Endometrial microvascular endothelial cells (primary cell): Measurements from ENCODE around the gene PLD6. TPM values are rescaled to one million over a fixed set of nuclear protein-coding genes. Genes with fewer than 3 reads are reported as not detected.

ENCODE experiments used
- in situ Hi-C: cut with HindIII; loops from 2 replicates; pipeline ENCODE4 v1.10.0; 2017; ENCODE audit warnings: low sequenced_read_pairs, low pct_unique_long_range_greater_than_20kb; ENCODE audit errors: inconsistent ontology term
- total RNA-seq: library from RNA; depleted of rRNA; stranded (reverse); fragments of >200 nt; gene quantifications from one replicate; pipeline ENCODE4 v1.2.3, GENCODE V29; 2015; ENCODE audit errors: inconsistent ontology term

Gene PLD6
- total RNA-seq, 1 donor from 2014 or later: 5.4 TPM

DNA sequence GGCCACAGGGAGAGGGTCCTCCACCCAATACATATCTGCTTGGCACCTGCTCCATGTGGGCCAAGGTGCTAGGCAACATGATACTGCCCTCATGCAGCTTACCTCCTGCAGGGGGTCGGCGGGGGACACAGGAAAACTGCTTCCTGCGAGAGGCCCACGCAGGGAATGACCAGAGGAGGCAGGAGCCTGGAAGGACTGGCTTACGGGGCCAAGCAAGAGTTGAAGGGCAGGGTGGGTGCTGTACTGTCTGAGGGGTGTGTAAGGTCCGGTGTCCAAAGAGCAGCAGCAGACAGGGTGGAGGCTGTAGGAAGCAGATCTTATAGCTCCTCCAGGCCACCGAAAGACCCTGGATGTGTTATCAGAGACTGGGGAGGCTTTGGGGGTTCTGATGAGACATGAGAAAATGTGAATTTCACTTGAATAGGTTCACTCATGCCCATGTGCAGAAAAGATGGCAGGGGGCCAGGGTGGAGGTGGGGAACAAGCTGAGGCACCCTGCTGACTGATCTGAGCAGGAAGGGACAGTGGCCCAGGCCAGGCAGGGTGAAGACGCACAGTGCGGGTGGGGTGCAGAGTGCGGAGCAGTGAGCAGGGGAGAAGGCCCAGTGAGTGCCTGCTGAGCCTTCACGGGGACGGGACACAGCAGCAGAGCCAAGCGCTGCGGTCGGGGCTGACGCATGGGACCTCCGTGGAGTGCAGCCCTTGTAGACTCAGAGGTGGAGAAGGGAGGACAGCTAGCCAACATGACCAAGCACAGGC is 22.6 kb upstream of the PLD6 start:
- in situ Hi-C loops: no loop called here

DNA sequence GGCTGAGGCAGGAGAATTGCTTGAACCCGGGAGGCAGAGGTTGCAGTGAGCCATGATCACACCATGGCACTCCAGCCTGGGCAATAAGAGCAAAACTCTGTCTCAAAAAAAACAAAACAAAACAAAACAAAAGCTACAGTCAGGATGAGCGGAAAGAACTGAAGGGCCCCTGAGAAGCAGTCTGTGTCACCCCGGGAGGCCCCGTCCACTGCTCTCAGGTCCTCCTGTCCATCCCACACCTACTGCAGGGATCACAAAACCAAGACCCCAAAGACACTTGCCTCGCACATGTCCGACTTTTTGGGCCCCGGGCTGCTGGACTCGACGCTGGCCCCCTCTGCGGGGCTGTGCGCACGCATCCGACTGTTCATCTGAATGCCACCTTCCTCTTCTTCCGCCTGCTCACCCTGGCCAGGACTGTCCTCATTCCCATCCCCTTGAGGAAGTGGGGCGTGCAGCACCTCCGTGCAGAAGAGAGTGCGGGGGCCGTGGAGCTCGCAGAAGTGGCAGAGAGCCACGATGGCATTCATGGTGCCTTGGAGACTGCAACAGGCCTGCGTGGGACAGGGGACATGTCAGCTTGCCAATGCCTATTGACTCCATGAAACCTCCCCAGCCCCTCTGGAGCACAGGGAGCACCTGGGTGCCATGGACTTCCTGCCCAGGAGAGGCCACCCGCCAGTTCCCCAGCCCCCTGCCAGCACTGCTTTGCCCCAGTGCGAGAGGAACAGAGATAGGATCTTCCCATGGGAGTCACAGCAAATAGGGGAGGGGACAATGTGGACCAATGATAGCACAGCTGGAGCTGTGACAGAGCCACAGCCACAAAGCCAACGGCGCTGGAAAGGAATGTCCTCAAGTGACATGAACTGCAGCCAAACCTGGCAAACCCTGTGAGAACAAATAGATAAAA is 21.7 kb upstream of the PLD6 start:
- in situ Hi-C loops: no loop called here

DNA sequence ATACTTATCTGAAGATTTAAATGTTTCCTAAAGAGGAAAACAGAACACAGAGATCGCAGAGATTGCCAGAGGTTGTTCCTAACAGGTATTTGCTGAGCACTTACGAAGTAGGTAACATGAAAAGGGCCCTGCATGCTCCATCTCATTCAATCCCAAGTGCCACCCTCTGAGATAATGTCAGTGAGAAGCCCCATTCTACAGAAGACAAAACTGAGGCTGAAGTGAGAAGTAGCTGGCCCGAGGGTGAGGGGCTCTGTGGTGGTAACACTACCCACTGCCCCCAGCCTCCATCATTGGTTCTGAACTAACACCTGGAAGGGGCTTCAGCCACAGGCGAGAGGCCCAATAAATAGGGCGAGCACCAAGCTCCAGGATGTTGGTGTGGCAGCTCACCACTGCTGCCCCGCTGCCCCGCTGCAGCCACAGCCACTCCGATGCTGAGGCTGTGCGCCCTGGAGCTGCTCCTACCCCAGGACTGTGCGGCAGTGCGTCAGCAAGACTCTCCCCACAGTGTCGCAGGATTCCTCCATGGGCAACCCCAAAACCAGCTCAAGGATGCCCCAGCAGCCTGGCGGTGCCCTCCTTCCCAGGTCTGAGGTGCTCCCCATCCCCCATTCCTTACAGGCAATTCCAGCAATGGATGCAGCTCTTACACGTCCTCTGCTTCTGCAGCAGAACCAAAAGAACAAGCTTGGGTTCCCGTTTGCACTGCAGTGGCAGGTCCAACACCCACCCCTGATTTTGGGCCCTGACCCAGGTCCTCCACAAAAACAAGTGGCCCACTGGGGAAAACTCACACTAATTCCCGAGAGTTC is 20.5 kb upstream of the PLD6 start:
- in situ Hi-C loops: no loop called here

DNA sequence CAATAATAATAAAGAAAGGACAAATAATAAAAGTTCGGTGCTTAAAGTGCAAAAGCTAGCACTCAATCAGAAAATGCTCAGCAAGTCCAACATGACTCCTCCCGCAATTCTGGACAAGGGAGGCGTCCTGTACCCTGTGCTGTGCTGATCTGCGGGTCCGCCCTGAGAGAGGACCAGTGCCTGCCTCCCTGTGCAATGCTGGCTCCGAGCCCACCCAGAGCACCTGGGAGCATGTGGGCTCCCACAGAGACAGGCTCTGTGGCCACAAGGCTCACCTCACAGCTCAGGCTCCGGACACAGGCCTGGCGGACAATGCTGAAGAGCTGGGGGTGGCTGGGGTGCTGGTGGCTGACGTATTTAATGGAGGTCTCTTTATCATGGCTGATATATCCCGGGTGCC is 19.8 kb upstream of the PLD6 start:
- in situ Hi-C loops: no loop called here

DNA sequence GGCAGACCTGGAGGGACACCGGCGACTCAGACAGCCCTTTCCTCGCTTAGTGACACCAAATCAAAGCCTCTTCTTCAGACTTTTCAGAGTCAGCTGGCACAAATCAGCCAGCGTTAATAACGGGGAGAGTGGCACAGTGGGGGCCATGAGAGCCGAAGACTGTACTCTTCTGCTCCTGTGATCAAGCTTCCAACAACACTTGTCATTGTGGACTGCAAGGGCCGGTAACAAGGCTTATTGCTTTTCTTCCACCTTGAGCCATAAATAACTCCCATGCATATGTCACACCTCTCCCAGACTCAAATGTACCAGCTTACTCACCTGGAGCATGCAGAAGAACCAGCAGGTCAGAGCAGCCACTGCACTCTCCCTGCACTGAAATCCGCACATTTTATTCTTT is 18.0 kb upstream of the PLD6 start:
- in situ Hi-C loops: no loop called here

DNA sequence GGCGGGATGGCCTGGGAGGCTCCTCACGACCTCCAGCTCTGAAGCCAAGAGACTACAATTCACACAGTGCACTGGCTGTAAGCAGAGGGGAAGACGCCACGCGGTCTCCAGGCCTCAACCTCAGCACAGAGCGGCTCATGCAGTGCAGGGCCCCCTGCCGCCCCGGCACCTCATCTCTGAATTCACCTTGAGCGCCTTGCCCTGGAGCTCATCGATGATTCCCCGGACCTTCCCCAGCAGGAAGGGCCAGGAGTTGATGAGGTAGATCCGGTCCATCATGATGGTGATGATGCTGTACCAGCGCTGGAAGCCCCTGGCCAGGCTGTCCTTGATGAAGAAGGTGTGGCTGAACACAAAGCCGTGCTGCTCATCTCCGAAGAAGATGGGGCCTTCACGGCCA is 17.6 kb upstream of the PLD6 start:
- in situ Hi-C loops: no loop called here

DNA sequence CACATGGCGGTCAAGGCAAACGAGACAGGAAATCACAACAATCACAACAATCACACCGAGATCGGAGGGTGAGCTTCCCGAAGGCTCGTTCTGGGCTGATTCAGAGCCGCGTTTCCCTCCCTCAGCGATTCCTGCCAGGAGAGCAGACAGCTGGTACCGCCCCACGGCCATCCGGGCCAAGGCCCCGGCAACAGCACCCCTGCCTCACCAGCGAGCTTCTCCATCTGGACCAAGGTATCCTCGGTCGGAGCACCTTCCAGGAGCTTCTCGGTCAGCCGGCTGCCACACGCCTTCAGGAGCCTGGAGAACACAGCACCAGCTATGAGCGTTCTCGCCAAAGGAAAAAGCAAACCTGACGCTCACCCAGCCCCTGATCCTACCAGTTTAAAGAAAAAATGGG is 15.2 kb upstream of the PLD6 start:
- in situ Hi-C loops: no loop called here

DNA sequence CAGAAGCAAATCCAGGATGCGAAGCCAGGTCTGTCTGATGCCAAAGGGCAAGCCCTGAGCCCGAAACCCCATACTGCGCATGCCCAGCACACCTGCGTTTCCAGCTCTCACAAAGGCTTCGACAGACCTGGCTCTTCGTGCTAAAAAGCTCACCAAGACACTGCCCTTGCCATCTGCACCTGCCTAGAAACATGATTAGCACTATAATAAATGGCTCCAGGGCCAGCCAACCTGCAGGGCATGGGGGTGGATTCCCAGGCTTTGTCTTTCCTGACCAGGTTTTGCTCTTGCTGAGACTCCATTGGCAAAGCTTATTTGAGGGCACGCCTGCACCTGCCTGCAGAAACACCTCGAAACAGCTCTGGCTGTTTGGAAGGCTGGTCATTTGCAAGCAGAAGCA is 14.4 kb upstream of the PLD6 start:
- in situ Hi-C loops: no loop called here

DNA sequence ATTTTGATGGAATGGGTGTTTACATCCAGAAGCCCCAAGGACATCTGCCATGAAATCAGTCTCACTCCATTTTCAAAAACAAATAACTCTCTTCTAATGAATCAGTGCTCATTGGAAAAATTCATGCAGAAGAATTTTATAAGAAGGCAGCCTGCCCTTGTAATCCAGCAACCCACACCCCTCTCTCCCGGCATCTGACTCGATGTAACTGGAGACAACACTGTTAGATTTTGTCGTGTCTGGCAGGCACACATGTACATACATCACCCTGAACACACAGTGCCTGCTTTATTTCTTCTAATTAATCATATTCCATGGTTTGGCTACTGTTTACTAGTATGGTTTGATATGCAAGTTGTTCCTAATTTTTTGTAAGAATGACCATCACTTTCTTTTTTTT is 11.9 kb upstream of the PLD6 start:
- in situ Hi-C loops: no loop called here

DNA sequence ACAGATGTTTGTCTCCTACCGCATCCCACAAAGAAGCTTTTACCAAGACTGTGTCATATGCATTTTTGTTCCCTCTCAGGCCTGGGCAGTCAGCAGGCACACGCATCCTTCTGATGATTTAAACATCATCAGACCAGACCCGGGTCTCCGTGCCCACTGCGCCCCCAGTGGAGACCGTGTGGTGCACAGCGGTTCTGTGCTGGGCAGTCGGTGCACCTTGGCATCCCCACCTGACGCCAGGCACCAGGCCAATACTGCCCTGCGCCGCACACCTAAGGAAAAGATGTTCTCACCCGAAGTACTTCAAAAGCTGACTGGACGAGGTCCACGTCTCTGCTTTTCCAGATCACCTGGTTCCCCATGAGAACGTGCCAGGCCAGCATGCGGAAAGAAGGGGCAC is 10.6 kb upstream of the PLD6 start:
- in situ Hi-C loops: no loop called here

DNA sequence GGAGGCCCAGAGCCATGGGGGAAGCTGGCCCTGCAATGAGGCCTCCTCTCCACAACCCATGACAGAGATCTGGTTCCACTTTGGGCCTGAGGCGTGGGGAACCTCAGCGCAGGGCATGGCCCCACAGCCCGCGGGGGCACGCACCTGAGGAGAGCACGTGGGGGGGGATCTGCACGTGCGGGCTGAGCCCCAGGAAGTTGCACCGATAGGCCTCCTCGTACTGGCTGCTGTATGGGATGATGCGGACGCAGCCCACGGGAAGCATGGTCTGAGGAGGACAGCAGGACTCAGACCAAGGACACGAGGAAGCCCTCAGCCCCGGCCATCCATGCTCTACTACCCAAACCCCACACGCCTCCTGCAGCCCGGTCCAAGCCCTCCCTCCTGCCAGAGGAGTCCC is 10.1 kb upstream of the PLD6 start:
- in situ Hi-C loops: no loop called here

DNA sequence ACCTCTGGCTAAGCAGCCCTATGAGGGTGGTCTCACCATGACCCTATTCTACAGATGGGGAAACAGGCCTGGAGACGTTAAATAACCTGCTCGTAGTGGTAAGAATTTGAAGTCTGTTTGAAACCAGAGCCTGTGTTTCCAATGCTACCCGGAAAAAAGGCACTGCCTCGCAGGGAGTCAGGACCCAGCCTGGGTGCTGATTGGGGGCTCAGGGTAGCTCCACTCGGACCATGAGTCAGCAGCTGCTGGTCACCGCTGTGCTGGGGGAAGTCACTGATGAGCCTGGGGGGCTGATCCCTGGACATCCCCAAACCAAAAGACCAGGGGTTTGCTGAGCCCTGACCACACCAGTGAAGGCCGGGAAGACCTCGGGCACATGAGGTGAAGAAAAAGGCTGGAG is 9.4 kb upstream of the PLD6 start:
- in situ Hi-C loops: no loop called here

DNA sequence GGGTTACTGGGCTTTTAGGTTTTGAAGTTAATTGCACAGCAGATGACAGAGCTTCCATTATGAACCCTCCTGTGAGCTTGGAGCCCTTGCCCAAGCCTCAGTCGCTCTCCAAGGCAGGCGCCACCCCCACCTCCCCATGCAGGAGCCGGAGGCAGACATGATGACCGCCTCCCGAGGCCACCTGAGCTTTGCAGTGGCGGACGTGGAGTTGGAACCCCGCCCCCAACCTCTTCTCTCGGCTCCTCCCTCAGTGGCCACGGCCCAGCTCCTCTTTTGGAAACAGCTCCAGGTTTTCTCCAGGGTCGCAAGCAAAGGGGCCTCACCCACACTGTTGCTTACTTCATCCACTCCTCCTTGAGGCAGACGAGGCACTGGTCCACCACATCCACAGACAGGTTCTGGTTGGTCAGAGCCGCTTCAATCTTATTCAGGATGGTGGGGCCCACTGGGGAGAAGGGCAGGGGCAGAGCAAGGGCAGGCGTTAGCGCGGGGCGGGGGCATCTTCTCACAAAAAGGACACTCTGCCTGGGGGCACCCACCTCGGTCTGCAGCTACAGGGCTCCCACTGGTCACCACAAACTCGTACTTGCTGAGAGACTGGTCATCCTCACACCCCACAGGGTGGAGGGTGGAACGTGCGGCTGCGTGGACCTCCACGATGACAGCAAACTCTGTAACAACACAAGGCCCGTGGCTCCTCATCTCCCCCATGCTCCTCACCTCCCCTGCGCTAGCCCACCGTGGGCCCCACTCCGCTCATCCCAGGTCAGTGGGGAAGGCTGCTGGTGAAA is 8.7 kb upstream of the PLD6 start:
- in situ Hi-C loops: no loop called here

DNA sequence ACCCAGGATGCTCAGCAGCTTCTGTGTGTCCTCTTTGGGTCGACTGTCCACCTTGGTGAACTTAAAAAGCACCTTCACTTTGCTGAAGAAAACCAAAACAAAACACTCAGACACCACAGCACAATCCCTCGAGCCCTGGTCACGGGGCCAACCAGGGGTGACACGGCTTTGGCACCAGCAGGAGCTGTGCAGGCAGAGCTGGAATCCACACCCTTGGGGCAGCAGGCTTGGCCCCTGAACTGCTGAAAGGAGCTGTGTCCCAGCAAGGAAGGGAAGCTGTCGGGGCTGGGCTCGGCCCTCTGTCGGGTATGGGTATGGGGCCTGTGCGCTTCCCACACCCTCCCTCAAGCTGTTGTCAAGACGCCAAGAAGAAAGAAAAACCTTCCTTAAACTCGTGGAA is 7.6 kb upstream of the PLD6 start:
- in situ Hi-C loops: no loop called here

DNA sequence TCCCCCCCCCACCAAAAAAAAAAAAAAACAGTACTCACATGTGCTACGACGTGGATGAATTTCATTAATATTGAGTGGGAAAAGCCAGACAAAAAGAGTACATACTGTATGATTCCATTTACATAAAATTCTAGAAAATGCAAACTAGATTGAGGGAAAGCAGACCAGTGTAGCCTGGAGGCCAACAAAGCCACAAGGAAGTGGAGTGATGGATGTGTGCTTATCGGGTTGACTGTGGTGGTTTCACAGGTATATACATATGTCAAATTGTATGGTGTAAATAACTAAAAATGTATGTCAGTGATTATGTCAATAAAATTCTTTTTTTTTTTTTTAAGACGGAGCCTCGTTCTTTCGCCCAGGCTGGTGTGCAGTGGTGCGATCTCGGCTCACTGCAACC is 1.9 kb upstream of the PLD6 start:
- in situ Hi-C loops: no loop called here

DNA sequence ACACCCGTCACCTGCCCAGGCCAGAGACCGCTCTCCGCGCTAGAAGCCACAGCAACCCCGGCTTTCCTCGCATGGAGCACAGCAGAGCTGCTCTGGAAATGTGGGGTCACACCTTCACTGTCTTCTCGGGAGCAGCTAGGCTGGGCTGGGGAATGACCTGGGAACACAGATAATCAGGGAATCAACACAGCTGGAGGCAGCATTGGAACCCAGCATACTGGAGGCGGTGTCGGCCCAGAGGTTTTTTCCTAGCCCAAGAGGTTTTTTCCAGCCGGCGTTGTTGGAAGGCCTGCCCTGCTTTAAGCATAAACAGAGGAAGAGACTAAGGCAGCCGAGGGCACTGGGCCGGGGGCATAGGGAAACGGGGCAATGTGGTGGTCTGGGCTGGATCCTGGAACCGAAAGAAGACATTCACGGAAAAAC is 791 bp upstream of the PLD6 start:
- in situ Hi-C loops: no loop called here

DNA sequence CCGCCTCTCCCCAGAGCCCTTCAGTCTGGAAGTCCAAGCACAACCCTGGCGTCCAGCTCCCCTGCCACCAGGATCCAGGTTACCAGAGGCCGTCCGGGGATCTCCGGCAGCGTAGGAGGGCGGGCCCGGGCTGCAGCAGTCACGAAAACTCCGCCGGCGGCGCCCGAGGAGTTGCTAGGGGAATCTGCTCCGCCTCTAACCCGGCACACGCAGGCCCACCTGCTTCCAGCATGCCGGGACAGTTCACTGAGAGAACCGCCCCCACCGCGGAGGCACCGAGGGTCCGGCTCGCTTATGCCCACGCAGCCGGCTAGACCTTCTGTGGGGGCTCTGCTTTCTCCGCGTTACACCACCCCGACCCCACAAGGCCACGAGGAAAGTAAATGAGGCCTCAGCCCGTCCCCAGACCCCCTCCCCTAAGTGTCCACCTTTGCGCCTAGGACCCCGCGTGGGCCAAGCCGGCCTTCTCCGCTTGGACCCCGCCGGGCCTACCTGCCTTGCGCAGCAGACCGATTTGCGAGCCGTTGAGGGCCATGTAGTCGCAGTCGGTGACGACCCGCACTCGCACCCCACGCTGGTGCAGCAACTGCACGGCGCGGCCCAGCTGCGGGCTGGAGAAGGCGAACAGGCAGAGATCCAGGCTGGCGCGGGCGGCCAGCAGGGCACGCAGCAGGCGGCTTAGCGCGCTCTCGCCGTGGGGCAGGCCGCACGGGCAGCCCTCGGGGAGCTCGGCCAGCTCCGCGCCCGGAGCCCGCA is 587 bp downstream of the PLD6 start:
- in situ Hi-C loops: no loop called here

DNA sequence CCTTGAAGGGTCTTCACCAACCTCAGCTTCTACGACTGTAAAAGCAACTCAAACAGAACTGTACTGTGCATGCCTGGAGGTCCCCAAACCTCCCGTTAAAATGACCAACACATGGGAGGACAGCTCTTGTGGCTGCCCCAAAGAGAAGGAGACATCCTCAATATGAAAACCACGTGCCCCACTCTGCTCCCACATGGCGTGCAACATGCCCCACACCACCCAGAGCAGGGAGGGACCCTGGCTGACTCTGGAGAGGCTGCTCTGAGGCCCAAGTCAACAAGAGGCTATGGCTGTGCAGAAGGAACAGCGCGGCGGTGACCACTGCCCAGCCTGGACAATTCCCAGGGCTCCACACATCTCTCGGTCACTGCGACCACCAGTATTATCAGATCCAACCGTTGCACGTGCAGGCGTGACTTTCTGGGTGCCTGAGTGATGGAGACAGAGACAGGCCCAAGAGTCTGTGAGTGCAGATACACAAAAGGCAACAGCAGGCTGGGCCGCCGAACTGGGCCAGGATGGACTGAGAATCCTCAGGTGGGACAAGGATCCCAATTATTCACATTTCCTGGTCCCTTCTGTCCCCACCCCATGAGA is 1.4 kb downstream of the PLD6 start:
- in situ Hi-C loops: no loop called here
